ENCODE data around the gene RAB1A. TPM values are rescaled to one million over a fixed set of nuclear protein-coding genes. Genes with fewer than 3 reads are reported as not detected.

The RAB1A gene
- total RNA-seq, 1 donor from 2014 or later = 259 TPM

- H3K4me3 Mint-ChIP-seq (ENCODE audit: unreplicated experiment) = no peak overlapping the region
- H3K79me2 ChIP-seq (ENCODE audit: insufficient read depth, low read length) = peaks cover 35% of the 10 kb centered on the region
- H2AFZ ChIP-seq (ENCODE audit: low read depth, low read length) = no peak overlapping the region
- no peaks in the 10 kb centered on the region for H3K9me3 Mint-ChIP-seq (ENCODE audit: unreplicated experiment)
- H3K27ac ChIP-seq (ENCODE audit: low read depth, low read length) = no peak overlapping the region
- H3K4me1 Mint-ChIP-seq (ENCODE audit: low read depth, unreplicated experiment) = peaks cover 29% of the 10 kb centered on the region
- H3K36me3 ChIP-seq (ENCODE audit: insufficient read depth, low read length) = peaks cover 8% of the 10 kb centered on the region
- no peak for TF ChIP-seq EZH2 (IDR thresholded peaks at IDR 0.05; ENCODE audit: insufficient read depth, low read length)
- TF ChIP-seq, protein P1, sequence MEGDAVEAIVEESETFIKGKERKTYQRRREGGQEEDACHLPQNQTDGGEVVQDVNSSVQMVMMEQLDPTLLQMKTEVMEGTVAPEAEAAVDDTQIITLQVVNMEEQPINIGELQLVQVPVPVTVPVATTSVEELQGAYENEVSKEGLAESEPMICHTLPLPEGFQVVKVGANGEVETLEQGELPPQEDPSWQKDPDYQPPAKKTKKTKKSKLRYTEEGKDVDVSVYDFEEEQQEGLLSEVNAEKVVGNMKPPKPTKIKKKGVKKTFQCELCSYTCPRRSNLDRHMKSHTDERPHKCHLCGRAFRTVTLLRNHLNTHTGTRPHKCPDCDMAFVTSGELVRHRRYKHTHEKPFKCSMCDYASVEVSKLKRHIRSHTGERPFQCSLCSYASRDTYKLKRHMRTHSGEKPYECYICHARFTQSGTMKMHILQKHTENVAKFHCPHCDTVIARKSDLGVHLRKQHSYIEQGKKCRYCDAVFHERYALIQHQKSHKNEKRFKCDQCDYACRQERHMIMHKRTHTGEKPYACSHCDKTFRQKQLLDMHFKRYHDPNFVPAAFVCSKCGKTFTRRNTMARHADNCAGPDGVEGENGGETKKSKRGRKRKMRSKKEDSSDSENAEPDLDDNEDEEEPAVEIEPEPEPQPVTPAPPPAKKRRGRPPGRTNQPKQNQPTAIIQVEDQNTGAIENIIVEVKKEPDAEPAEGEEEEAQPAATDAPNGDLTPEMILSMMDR (IDR thresholded peaks at IDR 0.05; ENCODE audit: insufficient read depth, low read depth, low read length) = no peak
- H4K20me1 ChIP-seq (ENCODE audit: insufficient read depth, low read length) = peaks cover 67% of the 10 kb centered on the region
- H3K9ac ChIP-seq (ENCODE audit: low read length) = no peak overlapping the region
- no peak overlapping the region for H3K27ac Mint-ChIP-seq (ENCODE audit: unreplicated experiment)
- H3K27me3 ChIP-seq (ENCODE audit: insufficient read depth, low read length) = no peaks in the 10 kb centered on the region
- peaks cover 29% of the 10 kb centered on the region for H3K4me1 ChIP-seq (ENCODE audit: insufficient read depth, low read length)
- no peak overlapping the region for H3K4me3 ChIP-seq (ENCODE audit: insufficient read depth, low read depth, low read length)
- no peak for DNase-seq (ENCODE audit: low read depth)
- H3K36me3 Mint-ChIP-seq (ENCODE audit: low read depth, unreplicated experiment) = peaks cover 20% of the 10 kb centered on the region
- H3K4me2 ChIP-seq (ENCODE audit: low read length) = no peak overlapping the region
- no peak for FAIRE-seq
- H3K9me3 ChIP-seq (ENCODE audit: insufficient read depth, low read depth, low read length) = no peaks in the 10 kb centered on the region
- H3K27me3 Mint-ChIP-seq (ENCODE audit: low read depth, unreplicated experiment) = no peaks in the 10 kb centered on the region
Measured at GRCh38 chr2:65067806-65068553, 61.9 kb downstream of the RAB1A start.

- H4K20me1 ChIP-seq (ENCODE audit: insufficient read depth, low read length) = peaks cover 59% of the 10 kb centered on the region
- Mint-ChIP-seq H3K27ac (ENCODE audit: unreplicated experiment) (peak overlapping the region; percentile 91), H3K27me3 (ENCODE audit: low read depth, unreplicated experiment) (no peaks in the 10 kb centered on the region), H3K4me3 (ENCODE audit: unreplicated experiment) (no peak overlapping the region), H3K36me3 (ENCODE audit: low read depth, unreplicated experiment) (peaks cover 11% of the 10 kb centered on the region), H3K9me3 (ENCODE audit: unreplicated experiment) (no peaks in the 10 kb centered on the region), H3K4me1 (ENCODE audit: low read depth, unreplicated experiment) (peaks cover 23% of the 10 kb centered on the region)
- H3K9ac ChIP-seq (ENCODE audit: low read length) = peak overlapping the region; percentile 26
- no peaks in the 10 kb centered on the region for H3K9me3 ChIP-seq (ENCODE audit: insufficient read depth, low read depth, low read length)
- H3K4me1 ChIP-seq (ENCODE audit: insufficient read depth, low read length) = peaks cover 15% of the 10 kb centered on the region
- peak overlapping the region; percentile 58 for H3K4me2 ChIP-seq (ENCODE audit: low read length)
- peaks cover 51% of the 10 kb centered on the region for H3K79me2 ChIP-seq (ENCODE audit: insufficient read depth, low read length)
- no peaks in the 10 kb centered on the region for H3K27me3 ChIP-seq (ENCODE audit: insufficient read depth, low read length)
- no peak for FAIRE-seq
- peak overlapping the region; percentile 60 for H3K27ac ChIP-seq (ENCODE audit: low read depth, low read length)
- no peak overlapping the region for H2AFZ ChIP-seq (ENCODE audit: low read depth, low read length)
- TF ChIP-seq, protein P1 (IDR thresholded peaks at IDR 0.05; ENCODE audit: insufficient read depth, low read depth, low read length) = peak; percentile 56
- no peak for TF ChIP-seq EZH2 (IDR thresholded peaks at IDR 0.05; ENCODE audit: insufficient read depth, low read length)
- H3K36me3 ChIP-seq (ENCODE audit: insufficient read depth, low read length) = no peaks in the 10 kb centered on the region
- H3K4me3 ChIP-seq (ENCODE audit: insufficient read depth, low read depth, low read length) = no peak overlapping the region
- peak; percentile 90 for DNase-seq (ENCODE audit: low read depth)
Measured at GRCh38 chr2:65064728-65065552, 65.0 kb downstream of the RAB1A start.

Measured in astrocyte (in vitro differentiated cells and primary cell).